Activated naive CD8-positive, alpha-beta T cell treated with anti-CD3 and anti-CD28 coated beads, Interleukin-2, amount 50 U/mL, for 24 hours (primary cell): ENCODE results near the gene LTB4R2.

Source experiments
- ATAC-seq: fragments of 150-1000 bp; cut with Tn5 transposase; one replicate; pipeline ENCODE4 v1.10.0; 2021
- DNase-seq: peaks from one replicate; pipeline ENCODE4 v3.0.0; 2021
- H3K27ac Mint-ChIP-seq: one replicate; pipeline ENCODE4 v1.8.0; 2021; ENCODE audit warnings: mild to moderate bottlenecking, mixed read lengths
- H3K27me3 Mint-ChIP-seq: one replicate; pipeline ENCODE4 v1.8.0; 2021; ENCODE audit warnings: mixed read lengths
- H3K36me3 Mint-ChIP-seq: one replicate; pipeline ENCODE4 v1.8.0; 2021; ENCODE audit warnings: low read depth, mixed read lengths
- H3K4me1 Mint-ChIP-seq: one replicate; pipeline ENCODE4 v1.8.0; 2021; ENCODE audit warnings: mixed read lengths
- H3K4me3 Mint-ChIP-seq: one replicate; pipeline ENCODE4 v1.8.0; 2021; ENCODE audit warnings: mild to moderate bottlenecking, moderate library complexity, mixed read lengths
- H3K9me3 Mint-ChIP-seq: one replicate; pipeline ENCODE4 v1.8.0; 2021; ENCODE audit warnings: mixed read lengths

Gene LTB4R2

DNA sequence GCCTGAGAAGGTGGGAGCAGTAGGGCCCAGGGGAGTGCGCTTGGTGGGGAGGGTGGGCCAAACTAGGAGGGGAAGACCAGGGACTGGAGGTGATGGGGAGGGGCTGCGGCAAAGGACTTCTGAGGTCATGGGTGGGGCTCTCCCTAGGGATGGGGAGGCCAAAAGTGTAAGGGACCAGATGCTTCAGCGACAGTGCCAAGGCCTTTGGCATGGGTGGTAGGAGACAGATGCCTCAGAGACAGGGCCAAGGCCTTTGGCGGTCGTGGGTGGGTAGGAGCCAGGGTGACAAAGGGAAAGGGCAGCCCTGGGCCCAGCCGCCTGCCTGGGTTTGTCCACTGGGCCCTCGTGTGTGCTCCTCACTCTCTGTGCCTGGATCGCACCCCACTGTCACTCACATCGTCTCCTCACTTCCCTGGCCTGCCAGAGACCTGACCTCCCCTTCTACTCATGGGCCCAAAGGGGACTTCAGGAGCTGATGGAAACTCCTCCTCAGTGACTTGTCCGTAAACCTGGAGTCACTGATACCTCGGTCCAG lies 25.4 kb upstream of the LTB4R2 start:
- Mint-ChIP-seq H3K9me3 (no peaks in the 10 kb centered on the region), H3K36me3 (peaks cover 3% of the 10 kb centered on the region), H3K4me1 (peaks cover 41% of the 10 kb centered on the region), H3K4me3 (no peak overlapping the region), H3K27me3 (peaks cover 3% of the 10 kb centered on the region), H3K27ac (no peak overlapping the region)
- ATAC-seq (no peak), DNase-seq (no peak)

DNA sequence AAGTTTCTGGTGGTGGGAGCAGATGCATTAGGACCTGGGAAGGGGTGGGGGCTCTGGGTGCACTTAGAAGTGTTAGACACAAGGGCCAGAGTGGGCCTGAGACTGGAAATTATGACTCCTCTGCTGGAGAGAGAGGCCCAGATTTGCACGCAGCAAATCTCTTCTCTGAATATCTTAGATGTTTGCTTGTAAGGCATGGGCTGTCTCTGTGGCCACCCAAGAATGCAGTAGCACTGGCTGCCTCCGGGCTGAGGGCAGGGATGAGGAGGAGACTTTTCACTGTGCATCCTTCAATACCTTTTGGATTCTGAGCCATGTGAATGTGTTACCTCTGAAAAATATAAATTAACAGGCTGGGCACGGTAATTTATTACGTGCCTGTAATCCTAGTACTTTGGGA lies 24.6 kb upstream of the LTB4R2 start:
- Mint-ChIP-seq H3K27me3 (peaks cover 3% of the 10 kb centered on the region), H3K4me3 (no peak overlapping the region), H3K4me1 (peaks cover 41% of the 10 kb centered on the region), H3K9me3 (no peaks in the 10 kb centered on the region), H3K27ac (no peak overlapping the region), H3K36me3 (peaks cover 5% of the 10 kb centered on the region)
- ATAC-seq (no peak), DNase-seq (no peak)

DNA sequence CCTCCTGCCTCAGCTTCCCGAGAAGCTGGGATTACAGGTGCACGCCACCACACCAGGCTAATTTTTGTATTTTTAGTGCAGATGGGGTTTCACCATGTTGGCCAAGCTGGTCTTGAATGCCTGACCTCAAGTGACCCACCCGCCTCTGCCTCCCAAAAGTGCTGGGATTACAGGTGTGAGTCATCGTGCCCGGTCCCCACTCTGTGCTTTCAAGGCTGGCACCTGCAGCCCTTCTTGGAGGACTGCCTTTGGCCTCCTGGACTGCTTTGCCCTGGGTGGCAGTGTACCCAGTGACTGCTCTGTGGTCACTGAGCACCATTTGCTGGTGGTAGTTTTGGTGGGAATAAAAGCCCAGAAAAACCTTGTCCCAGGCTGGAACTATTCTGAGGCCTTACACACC lies 22.9 kb upstream of the LTB4R2 start:
- Mint-ChIP-seq H3K9me3 (no peaks in the 10 kb centered on the region), H3K4me1 (peaks cover 52% of the 10 kb centered on the region), H3K27me3 (peaks cover 3% of the 10 kb centered on the region), H3K27ac (no peak overlapping the region), H3K4me3 (no peak overlapping the region), H3K36me3 (peaks cover 20% of the 10 kb centered on the region)
- no peak for DNase-seq
- no peak for ATAC-seq

DNA sequence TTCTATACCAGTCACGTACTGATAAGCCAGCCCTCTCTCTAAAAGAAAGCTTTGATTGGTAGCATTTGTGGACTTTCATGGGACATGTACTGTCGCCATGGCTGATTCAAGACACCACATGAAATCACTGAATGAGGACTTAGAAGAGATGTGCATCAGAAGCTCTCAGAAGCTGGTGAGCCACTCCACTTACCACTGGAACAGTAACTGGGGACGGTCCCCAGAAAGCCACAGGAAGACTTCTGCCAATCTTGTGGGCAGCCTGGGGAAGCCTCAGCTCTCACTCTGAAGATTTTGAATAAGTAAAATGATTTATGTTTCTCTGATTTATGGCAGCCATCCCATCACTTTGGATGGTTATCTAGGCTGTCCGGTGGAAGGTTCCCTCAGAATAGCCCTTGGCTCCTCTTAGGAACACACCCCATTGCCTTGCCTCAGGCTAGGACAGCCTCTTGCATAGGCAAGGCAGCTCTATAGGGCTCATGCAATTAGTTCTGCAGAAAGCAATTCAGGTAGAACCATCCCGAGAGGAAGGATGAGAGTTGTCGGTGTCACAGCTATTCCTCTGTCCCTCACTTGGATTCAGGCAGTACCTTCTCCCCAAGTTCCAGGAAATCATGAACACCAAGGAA lies 20.2 kb upstream of the LTB4R2 start:
- peaks cover 53% of the 10 kb centered on the region for H3K4me1 Mint-ChIP-seq
- no peak overlapping the region for H3K4me3 Mint-ChIP-seq
- peak; percentile 71 for DNase-seq
- H3K27ac Mint-ChIP-seq: peak overlapping the region; percentile 27
- H3K27me3 Mint-ChIP-seq: peaks cover 3% of the 10 kb centered on the region
- no peaks in the 10 kb centered on the region for H3K9me3 Mint-ChIP-seq
- H3K36me3 Mint-ChIP-seq: peaks cover 28% of the 10 kb centered on the region
- peak; percentile 100 for ATAC-seq

DNA sequence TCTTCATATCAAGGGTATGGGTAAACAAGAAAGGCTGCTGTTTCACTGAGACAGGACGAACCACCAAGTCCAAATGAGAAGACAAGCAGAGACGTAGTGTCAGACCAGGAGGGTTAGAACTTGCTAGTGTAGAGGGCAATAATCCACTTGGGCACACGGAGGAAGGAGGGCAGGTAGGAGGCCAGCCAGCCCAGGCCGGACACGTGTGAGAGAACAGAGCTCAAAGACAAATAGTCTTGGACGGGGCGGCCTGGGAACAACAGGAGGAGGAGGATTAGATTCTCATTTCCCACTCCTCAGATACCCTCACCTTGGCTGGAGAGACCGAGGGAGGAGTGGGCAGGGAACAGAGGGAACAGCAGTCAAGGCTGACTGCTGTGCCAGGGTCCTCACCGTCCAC lies 19.2 kb upstream of the LTB4R2 start:
- no peak overlapping the region for H3K27ac Mint-ChIP-seq

DNA sequence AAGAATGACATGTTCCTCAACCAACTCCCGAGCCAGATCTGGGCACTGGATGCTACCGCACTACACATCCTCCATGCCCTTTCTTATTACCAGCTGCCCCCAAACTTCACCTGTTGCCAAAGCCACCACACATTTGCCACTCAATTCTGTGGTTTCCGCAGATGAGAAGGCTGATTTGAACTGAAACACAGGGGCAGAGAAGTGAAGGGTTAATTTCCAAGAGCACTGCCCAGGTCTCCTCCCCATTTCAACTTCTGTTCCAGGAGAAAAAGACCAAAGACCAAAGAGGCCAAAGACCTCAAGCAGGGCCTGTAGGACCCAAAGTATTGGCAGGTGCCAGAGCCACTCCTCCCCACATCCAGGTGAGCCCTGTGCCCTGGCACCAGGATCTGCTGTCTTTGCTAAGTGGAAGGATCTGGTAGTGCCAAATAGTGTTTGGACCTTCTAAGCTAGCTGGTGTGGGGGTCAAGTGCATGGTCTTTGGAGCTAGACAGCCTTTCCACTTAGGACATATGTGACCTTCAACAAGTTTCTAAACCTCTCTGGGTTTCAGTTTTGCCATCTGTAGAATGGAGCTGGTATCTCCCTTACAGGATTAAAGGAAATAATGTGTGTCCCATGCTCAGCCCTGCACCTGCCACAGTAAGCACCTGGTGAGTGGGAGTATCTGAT lies 18.4 kb upstream of the LTB4R2 start:
- H3K36me3 Mint-ChIP-seq: peaks cover 31% of the 10 kb centered on the region
- no peak for ATAC-seq
- H3K27ac Mint-ChIP-seq: no peak overlapping the region
- no peaks in the 10 kb centered on the region for H3K9me3 Mint-ChIP-seq
- no peak for DNase-seq
- H3K4me3 Mint-ChIP-seq: no peak overlapping the region
- H3K27me3 Mint-ChIP-seq: peaks cover 3% of the 10 kb centered on the region
- peaks cover 53% of the 10 kb centered on the region for H3K4me1 Mint-ChIP-seq

More for the DNA sequence above, 19.2 kb upstream of the LTB4R2 start:
- ATAC-seq: no peak
- H3K4me1 Mint-ChIP-seq: peaks cover 49% of the 10 kb centered on the region
- H3K27me3 Mint-ChIP-seq: peaks cover 3% of the 10 kb centered on the region
- no peak overlapping the region for H3K4me3 Mint-ChIP-seq
- no peaks in the 10 kb centered on the region for H3K9me3 Mint-ChIP-seq
- peaks cover 28% of the 10 kb centered on the region for H3K36me3 Mint-ChIP-seq
- DNase-seq: no peak

DNA sequence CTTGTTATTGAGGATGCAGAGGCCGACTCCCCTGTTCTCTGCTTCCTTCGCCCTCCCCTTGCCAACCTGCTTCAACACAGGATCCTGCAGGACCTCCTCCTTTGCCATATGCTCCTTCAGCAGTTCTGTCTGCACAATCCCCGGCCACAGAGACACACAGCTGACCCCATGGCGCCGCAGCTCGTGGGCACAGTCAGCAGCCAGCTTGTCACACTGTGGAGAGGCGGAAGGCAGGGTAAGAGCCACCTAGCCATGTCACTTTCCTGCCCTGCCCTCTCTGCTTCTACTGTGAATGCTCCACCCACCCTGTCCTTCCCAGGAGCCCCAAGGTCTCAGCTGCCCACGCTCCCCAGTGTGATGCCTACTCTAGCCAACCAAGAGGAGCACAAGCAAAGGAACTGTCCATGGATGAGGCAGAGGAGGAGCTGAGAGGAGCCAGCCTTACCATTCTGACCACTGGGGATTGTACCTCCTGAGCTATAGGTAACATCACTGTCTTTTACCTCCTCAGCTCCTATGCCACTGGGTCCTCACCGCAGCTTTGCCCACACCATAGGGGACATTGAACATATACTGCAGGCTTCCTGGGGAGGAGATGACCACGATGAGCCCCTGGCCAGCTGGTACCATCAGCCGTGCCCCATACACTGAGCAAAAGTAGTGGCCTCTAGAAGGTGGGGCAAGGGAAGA lies 17.7 kb upstream of the LTB4R2 start:
- peaks cover 60% of the 10 kb centered on the region for H3K4me1 Mint-ChIP-seq
- no peak for DNase-seq
- no peak overlapping the region for H3K4me3 Mint-ChIP-seq
- H3K27ac Mint-ChIP-seq: no peak overlapping the region
- peaks cover 3% of the 10 kb centered on the region for H3K27me3 Mint-ChIP-seq
- no peaks in the 10 kb centered on the region for H3K9me3 Mint-ChIP-seq
- no peak for ATAC-seq
- H3K36me3 Mint-ChIP-seq: peaks cover 32% of the 10 kb centered on the region

DNA sequence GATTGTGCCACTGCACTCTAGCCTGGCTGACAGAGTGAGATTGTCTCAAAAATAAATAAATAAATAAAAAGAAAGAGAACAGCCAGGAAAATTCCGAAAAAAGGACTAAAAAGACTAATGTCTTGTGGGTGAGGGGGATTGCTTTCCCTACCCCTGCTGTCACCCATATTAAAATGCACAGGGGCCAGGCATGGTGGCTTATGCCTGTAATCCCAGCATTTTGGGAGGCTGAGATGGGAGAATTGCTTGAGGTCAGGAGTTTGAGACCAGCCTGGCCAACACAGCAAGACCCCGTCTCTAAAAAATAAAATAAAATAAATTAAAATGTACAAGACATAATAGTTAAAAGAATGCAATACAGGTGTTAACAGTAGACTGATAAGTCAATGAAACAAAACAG lies 16.4 kb upstream of the LTB4R2 start:
- Mint-ChIP-seq H3K27me3 (no peaks in the 10 kb centered on the region), H3K36me3 (peaks cover 30% of the 10 kb centered on the region), H3K9me3 (no peaks in the 10 kb centered on the region), H3K4me3 (no peak overlapping the region), H3K4me1 (peaks cover 58% of the 10 kb centered on the region), H3K27ac (no peak overlapping the region)
- ATAC-seq (no peak), DNase-seq (no peak)

DNA sequence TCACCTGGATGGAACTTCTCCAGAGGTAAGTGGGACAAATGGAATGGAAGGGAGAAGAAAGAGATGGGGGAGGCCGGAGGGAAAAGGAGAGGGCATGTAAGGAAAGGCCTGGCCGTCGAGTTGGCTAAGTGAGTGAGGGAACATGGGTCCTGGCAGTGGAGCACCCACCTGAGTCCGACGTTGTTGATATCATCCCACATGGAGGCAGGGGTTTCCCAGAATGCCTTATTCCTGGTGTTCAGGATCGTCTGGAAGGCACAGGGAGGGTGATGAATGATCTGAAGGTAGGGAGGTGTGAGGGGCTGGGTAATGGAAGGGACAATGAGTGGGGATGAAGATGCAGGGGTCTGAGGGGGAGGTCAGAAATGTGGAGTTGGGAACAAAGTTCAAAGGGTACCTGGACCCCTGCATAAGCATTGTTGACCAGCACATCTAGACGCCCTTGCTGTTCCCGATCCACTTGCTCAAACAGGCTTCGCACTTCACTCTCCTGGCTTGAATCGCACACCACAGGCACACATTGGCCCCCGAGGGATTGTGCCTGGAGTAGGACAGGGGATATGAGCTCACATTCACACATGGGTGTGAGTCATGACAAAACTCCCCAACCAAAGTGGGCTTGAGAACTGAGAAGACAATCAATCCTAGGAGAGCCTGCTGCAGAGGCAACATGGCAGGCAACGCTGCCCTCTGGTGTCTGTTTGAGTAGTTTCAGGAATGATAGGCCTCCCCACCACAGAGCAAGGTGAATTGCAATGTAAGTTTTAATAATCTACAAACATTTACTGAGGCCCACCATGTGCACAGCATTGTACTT lies 13.4 kb upstream of the LTB4R2 start:
- DNase-seq (peak; percentile 73), ATAC-seq (peak; percentile 93)
- Mint-ChIP-seq H3K27me3 (no peaks in the 10 kb centered on the region), H3K27ac (peak overlapping the region; percentile 82), H3K4me1 (peaks cover 56% of the 10 kb centered on the region), H3K4me3 (peak overlapping the region; percentile 35), H3K36me3 (peaks cover 20% of the 10 kb centered on the region), H3K9me3 (no peaks in the 10 kb centered on the region)

DNA sequence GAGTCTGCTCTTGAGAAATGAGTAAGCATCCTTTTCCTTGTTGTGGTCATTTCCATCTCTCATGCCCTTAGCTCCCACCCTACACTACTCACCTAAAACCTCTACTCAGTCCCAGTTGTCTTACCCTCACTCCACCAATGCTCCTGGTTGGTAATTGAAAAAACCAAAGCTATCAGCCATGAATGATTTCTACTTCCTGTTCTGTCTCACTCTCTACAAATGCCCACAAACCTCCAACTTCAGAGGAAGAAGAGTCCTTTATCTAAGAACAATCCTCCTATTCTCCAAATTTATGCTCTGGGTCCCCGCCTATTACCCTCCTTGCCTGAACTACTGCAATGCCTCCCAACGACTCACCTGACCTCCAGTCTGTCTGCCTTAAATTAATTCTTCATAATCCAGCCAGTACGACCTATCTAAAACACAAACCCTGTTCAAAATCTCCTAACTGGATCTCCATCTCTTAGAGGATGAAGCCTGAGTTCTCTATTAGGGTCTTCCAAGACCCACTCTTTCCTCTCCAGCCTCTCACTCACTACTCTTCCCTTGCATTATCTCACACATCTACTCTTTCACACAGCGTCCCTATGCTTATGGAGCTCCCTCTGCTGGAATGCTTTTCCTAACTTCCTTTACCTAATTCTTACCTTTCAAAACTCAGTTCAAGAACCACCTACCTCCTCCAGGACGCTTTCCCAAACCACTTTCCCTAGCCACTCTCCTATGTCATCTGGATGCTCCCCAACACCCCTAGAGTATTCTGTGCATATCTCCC lies 12.6 kb upstream of the LTB4R2 start:
- Mint-ChIP-seq H3K4me3 (no peak overlapping the region), H3K27me3 (no peaks in the 10 kb centered on the region), H3K9me3 (no peaks in the 10 kb centered on the region), H3K4me1 (peaks cover 55% of the 10 kb centered on the region), H3K27ac (peak overlapping the region; percentile 82), H3K36me3 (peaks cover 18% of the 10 kb centered on the region)
- peak; percentile 30 for ATAC-seq
- DNase-seq: no peak

DNA sequence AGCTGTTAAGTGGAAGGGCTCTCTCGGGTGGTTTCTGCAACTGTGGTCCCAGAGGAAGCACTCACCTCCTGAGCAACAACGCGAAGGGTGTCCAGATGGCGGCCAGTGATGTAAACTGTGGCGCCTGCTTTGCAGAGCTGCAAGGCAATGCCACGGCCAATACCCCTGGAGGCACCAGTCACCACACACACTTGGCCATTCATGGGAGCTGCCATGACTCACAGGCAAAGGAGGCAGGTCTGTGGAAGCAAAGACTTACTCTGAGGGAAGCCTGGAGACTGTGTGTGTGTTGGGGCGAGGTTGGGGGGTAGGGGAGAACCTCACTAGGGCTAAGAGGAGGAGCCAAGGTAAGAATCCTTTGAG lies 11.1 kb upstream of the LTB4R2 start:
- Mint-ChIP-seq H3K4me3 (peak overlapping the region; percentile 92), H3K4me1 (peaks cover 55% of the 10 kb centered on the region), H3K27me3 (no peaks in the 10 kb centered on the region), H3K36me3 (peaks cover 25% of the 10 kb centered on the region), H3K27ac (peak overlapping the region; percentile 91), H3K9me3 (no peaks in the 10 kb centered on the region)
- ATAC-seq (peak; percentile 5), DNase-seq (no peak)

DNA sequence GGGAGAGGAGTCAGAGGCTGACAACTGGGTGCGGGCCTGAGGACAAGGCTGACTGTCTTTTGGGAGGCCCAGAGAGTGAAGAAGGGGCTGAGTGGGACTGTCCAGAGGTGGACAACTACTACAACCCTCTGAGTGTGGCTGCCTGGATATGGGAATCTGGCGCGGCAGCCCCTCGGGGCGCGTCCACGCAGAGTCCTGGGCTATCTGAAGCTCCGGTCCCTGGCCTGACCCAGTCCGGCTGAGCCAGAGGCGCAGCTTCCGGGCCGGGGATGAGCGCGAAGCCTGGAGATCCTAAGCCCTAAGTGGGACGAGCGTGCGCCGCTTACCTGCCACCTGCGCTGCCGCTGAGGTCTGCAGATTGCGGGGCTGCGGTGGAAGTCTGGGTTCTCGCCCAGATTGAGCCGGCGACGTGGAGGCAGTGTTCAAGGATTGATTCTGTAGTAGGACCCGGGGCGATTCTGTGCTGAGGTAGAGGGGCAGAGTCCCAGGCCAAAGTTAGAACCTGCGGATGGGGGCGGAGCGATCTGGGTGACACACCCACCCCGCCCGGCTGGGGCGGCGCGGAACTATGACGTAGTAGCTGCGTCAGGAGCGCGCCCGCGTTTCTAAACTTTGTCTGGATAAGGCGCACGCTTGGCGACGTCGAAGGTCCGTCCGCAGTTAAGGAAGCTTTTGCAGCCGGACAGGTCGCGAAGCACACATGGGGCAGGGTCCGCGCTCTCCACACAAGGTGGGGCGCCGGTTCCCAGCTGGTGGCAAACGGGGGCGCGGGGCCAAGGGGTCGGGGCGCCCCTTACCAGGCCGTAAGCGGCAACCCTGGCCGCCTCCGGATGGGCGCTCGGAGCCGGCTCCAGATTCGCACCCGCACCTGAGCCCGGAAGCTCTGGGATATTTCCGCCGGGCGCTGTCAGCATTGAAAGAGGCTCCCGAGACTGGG lies 10.4 kb upstream of the LTB4R2 start, which contains the start of the genes DHRS1 and NOP9:
Gene DHRS1, minus strand, starts transcription at position 526 of the 937 bp plus-strand sequence. CDS start 674 bp downstream, outside the sequence.
Gene NOP9, plus strand, starts transcription at position 596 of the 937 bp plus-strand sequence. Its CDS starts 105 bp downstream, at position 701.
- Mint-ChIP-seq H3K4me1 (peaks cover 55% of the 10 kb centered on the region), H3K9me3 (no peaks in the 10 kb centered on the region), H3K4me3 (peak within 1 kb of the TSS; percentile 92), H3K27ac (peak within 1 kb of the TSS; percentile 91), H3K27me3 (no peaks in the 10 kb centered on the region), H3K36me3 (peaks cover 31% of the 10 kb centered on the region)
- ATAC-seq: peak; percentile 72
- DNase-seq: peak; percentile 96
